OCI-M2 (cell line): Measurements from ENCODE around the gene ARAP1.

ENCODE experiments used
- DNase-seq: peaks from one replicate; lab custom pipeline; 2025; ENCODE audit not compliant: unreplicated experiment; lab: John Stamatoyannopoulos, UW

The ARAP1 gene

GRCh38 chr11:72685560-72686480, 66.4 kb downstream of the ARAP1 start:
- DNase-seq: no peak

GRCh38 chr11:72684236-72684912, 67.8 kb downstream of the ARAP1 start:
- DNase-seq: no peak

GRCh38 chr11:72683782-72684200, 68.4 kb downstream of the ARAP1 start:
- no peak for DNase-seq

- DNase-seq: no peak
Measured at GRCh38 chr11:72682858-72683243, 69.4 kb downstream of the ARAP1 start.

GRCh38 chr11:72682238-72682857, 69.9 kb downstream of the ARAP1 start:
- DNase-seq: no peak

- DNase-seq: no peak
Measured at GRCh38 chr11:72681226-72682153, 70.7 kb downstream of the ARAP1 start.

- DNase-seq: no peak
Measured at GRCh38 chr11:72680624-72681158, 71.5 kb downstream of the ARAP1 start.

GRCh38 chr11:72679869-72680268, 72.3 kb downstream of the ARAP1 start:
- no peak for DNase-seq

GRCh38 chr11:72678524-72678923, 73.7 kb downstream of the ARAP1 start:
- no peak for DNase-seq

- no peak for DNase-seq
Measured at GRCh38 chr11:72676861-72677341, 75.3 kb downstream of the ARAP1 start.

GRCh38 chr11:72675221-72675620, 77.0 kb downstream of the ARAP1 start:
- DNase-seq: no peak

GRCh38 chr11:72673943-72674828, 78.0 kb downstream of the ARAP1 start, which contains the start of gene PDE2A:
Gene PDE2A, minus strand, starts transcription at chr11:72674422. Its CDS starts 215 bp downstream, at chr11:72674207.
- no peak for DNase-seq

GRCh38 chr11:72673284-72673942, 78.8 kb downstream of the ARAP1 start:
- no peak for DNase-seq

- DNase-seq: no peak
Measured at GRCh38 chr11:72672597-72673238, 79.5 kb downstream of the ARAP1 start.

GRCh38 chr11:72671152-72672099, 80.8 kb downstream of the ARAP1 start:
- no peak for DNase-seq

- DNase-seq: no peak
Measured at GRCh38 chr11:72670041-72670440, 82.2 kb downstream of the ARAP1 start.

- DNase-seq: no peak
Measured at GRCh38 chr11:72669527-72669926, 82.7 kb downstream of the ARAP1 start.
